ENCODE results near the gene FTMT. TPM values are rescaled to one million over a fixed set of nuclear protein-coding genes. Genes with fewer than 3 reads are reported as not detected.

FTMT gene
- total and polyA plus RNA-seq, 8 donors: not detected

DNA sequence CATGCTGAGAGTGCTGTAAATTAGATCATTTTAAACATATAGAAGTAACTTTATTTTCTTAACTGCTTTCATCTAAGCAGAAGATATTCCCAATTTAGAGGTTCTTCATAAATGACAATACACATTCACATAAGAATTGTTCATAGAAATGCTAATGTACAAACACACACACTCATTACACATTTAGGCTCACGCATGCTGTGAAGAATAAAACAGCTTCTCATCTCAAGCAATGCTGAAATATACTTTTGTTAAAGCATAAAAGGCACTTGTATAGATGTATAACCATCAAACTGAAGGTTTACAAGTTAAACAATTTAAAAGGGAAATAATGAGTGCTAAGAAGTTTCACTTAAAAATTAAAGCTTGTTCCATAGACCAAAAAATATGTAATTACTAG is 18.1 kb upstream of the FTMT start:
- FAIRE-seq: no peak
- no peaks in the 10 kb centered on the region for H3K36me3 ChIP-seq
- WGBS, 2 donors: 67 to 68% methylated on average over 1 of the region's 1 CpG
- no peaks in the 10 kb centered on the region for H3K4me1 ChIP-seq
- DNase-seq: no peak
- TF ChIP-seq, protein P1, sequence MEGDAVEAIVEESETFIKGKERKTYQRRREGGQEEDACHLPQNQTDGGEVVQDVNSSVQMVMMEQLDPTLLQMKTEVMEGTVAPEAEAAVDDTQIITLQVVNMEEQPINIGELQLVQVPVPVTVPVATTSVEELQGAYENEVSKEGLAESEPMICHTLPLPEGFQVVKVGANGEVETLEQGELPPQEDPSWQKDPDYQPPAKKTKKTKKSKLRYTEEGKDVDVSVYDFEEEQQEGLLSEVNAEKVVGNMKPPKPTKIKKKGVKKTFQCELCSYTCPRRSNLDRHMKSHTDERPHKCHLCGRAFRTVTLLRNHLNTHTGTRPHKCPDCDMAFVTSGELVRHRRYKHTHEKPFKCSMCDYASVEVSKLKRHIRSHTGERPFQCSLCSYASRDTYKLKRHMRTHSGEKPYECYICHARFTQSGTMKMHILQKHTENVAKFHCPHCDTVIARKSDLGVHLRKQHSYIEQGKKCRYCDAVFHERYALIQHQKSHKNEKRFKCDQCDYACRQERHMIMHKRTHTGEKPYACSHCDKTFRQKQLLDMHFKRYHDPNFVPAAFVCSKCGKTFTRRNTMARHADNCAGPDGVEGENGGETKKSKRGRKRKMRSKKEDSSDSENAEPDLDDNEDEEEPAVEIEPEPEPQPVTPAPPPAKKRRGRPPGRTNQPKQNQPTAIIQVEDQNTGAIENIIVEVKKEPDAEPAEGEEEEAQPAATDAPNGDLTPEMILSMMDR (IDR thresholded peaks at IDR 0.05): no peak
- H3K27ac ChIP-seq: no peak overlapping the region
- intact Hi-C loops (cut with DNase I): no loop called here
- no peaks in the 10 kb centered on the region for H3K27me3 ChIP-seq
- H3K9me3 ChIP-seq: no peaks in the 10 kb centered on the region
- no peak for ATAC-seq
- H3K4me3 ChIP-seq: no peak overlapping the region

DNA sequence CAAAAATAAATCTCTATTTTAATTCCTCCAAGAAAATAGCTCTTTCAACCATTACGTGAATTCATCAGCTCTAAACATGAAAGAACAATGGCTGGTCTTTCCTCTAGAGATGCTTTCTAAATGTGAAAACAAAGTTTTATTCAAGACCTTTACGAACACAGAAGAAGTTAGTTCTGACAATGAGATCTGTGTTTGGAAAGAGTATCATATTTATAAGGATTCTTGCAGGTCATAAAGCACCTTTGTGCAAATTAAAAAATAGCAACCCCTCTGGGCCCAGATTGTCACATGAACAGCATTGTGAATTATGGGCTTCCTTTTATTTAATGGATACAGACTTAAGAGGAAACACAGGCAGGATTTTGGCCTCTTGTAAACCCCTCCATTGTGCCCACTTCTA is 17.7 kb upstream of the FTMT start:
- FAIRE-seq: no peak
- Histone ChIP-seq H3K4me1 (no peaks in the 10 kb centered on the region), H3K4me3 (no peak overlapping the region), H3K9me3 (no peaks in the 10 kb centered on the region), H3K27ac (no peak overlapping the region), H3K27me3 (no peaks in the 10 kb centered on the region), H3K36me3 (no peaks in the 10 kb centered on the region)
- ATAC-seq: no peak
- intact Hi-C loops (cut with DNase I): no loop called here
- TF ChIP-seq, protein P1 (IDR thresholded peaks at IDR 0.05): no peak
- 61 to 74% methylated on average over 2 of the region's 2 CpGs for WGBS, 2 donors
- DNase-seq: no peak

DNA sequence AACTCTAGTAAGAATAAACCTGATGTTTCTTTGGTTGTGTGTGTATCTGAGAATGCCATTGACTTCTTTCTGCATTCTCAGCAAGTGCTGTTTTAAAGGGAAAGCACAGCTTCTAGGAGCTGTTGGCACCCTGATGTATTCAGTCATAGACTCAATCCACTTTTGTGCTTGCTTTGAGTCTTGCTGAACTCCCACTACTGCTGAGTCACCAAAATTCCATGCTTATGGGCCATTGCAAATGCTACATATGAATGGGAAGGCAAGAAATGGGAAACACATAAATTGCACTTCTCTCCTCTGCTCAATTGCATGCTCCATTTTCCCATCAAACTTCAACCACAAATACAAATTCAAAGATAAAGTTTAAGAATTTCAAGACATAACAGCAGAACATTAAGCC is 9.8 kb upstream of the FTMT start:
- H3K4me1 ChIP-seq: no peaks in the 10 kb centered on the region
- H3K4me3 ChIP-seq: no peak overlapping the region
- ATAC-seq: no peak
- no peaks in the 10 kb centered on the region for H3K9me3 ChIP-seq
- H3K27ac ChIP-seq: no peak overlapping the region
- TF ChIP-seq, protein P1 (IDR thresholded peaks at IDR 0.05): no peak
- DNase-seq: no peak
- intact Hi-C loops (cut with DNase I): no loop called here
- no peaks in the 10 kb centered on the region for H3K36me3 ChIP-seq
- H3K27me3 ChIP-seq: no peaks in the 10 kb centered on the region
- FAIRE-seq: no peak

DNA sequence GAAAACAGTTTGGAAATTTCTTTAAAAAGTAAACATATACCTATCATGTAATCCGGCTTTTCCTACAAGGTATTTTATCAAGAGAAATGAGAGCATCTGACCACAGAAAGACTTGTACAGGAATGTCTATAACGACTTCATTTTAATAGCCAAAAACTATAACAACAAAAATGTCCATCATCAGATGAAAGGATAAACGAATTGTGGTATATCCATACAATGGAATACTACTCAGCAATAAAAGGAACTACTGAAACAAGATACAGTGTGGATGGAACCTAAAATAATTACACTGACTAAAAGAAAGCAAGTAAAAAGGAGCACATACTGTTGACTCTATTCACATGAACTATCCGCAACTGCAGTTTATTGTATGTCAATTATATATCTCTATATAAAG is 1.4 kb upstream of the FTMT start:
- Histone ChIP-seq H3K9me3 (no peaks in the 10 kb centered on the region), H3K27ac (no peak overlapping the region), H3K27me3 (no peaks in the 10 kb centered on the region), H3K4me1 (no peaks in the 10 kb centered on the region), H3K4me3 (no peak overlapping the region), H3K36me3 (no peaks in the 10 kb centered on the region)
- FAIRE-seq (no peak), DNase-seq (no peak), ATAC-seq (no peak)
- TF ChIP-seq, protein P1 (IDR thresholded peaks at IDR 0.05): no peak
- WGBS, 2 donors: 56 to 68% methylated on average over 4 of the region's 4 CpGs
- intact Hi-C loops (cut with DNase I): no loop called here

DNA sequence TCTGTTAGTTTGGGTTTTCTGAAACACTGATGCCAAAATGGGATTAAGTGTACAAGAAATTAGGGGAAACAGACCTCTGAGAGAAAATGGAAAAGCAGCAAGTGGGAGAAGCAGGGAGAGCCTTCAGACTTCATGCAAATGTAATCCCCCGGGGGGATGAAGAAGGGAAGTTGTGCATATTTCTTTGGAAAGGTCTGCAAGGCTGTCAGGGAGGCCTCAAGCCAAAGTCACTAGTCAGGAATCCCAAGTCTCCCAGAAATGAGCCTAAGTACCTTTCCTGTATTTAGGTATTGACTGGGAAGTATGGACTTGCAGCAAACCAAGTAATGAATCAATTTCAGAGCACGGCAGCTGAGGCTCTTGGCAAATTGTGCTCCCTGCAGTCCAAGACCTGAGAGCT is 2.2 kb downstream of the FTMT start:
- FAIRE-seq: no peak
- intact Hi-C loops (cut with DNase I): no loop called here
- H3K4me3 ChIP-seq: no peak overlapping the region
- DNase-seq: no peak
- 41 to 47% methylated on average over 2 of the region's 2 CpGs for WGBS, 2 donors
- H3K4me1 ChIP-seq: no peaks in the 10 kb centered on the region
- H3K27ac ChIP-seq: no peak overlapping the region
- H3K27me3 ChIP-seq: no peaks in the 10 kb centered on the region
- TF ChIP-seq, protein P1 (IDR thresholded peaks at IDR 0.05): no peak
- no peak for ATAC-seq
- H3K9me3 ChIP-seq: no peaks in the 10 kb centered on the region
- no peaks in the 10 kb centered on the region for H3K36me3 ChIP-seq
